Liver (tissue), 9 donors: ENCODE measurements around the gene ARMH3. TPM values are rescaled to one million over a fixed set of nuclear protein-coding genes. Genes with fewer than 3 reads are reported as not detected.
"Not testable (repeated sequence)": the region's sequence is repeated elsewhere in the genome, so short reads cannot be mapped to it uniquely, and the experiment has no call there.

Experiments
- DNase-seq: peaks from one replicate; pipeline ENCODE4 v3.0.0-alpha.2; 2017; ENCODE audit warnings: low spot score
- H3K27ac ChIP-seq, 2 donors: one replicate each; pipeline ENCODE4 v1.7.0; 2013; ENCODE audit warnings: inconsistent platforms in 2 of 2, low read length in 2 of 2, control low read depth in 1 of 2, low read depth in 1 of 2, mild to moderate bottlenecking in 1 of 2
- H3K27me3 ChIP-seq, 4 donors: one replicate each; pipeline versions ENCODE4 v1.6.1 to v1.7.0; 2013; ENCODE audit warnings: low read length in 3 of 4, inconsistent platforms in 1 of 4, mild to moderate bottlenecking in 1 of 4, moderate library complexity in 1 of 4; ENCODE audit not compliant: control insufficient read depth in 4 of 4, insufficient read depth in 4 of 4
- H3K36me3 ChIP-seq, 4 donors: one replicate each; pipeline versions ENCODE4 v1.6.1 to v1.7.0; 2013; ENCODE audit warnings: low read length in 3 of 4, mild to moderate bottlenecking in 3 of 4, low read depth in 1 of 4, moderate library complexity in 1 of 4; ENCODE audit not compliant: control insufficient read depth in 4 of 4, insufficient read depth in 3 of 4
- H3K4me1 ChIP-seq, 4 donors: one replicate each; pipeline versions ENCODE4 v1.6.1 to v1.7.0; 2013; ENCODE audit warnings: low read length in 3 of 4, mild to moderate bottlenecking in 3 of 4, moderate library complexity in 1 of 4; ENCODE audit not compliant: control insufficient read depth in 4 of 4, insufficient read depth in 4 of 4
- H3K4me3 ChIP-seq, 3 donors: one replicate each; pipeline versions ENCODE4 v1.6.1 to v1.7.0; 2013; ENCODE audit warnings: low read length in 3 of 3, control low read depth in 1 of 3, low read depth in 1 of 3, mild to moderate bottlenecking in 1 of 3
- H3K9ac ChIP-seq, 2 donors: one replicate each; pipeline ENCODE4 v1.7.0; 2013; ENCODE audit warnings: low read length in 2 of 2, mild to moderate bottlenecking in 2 of 2, moderate library complexity in 2 of 2, control low read depth in 1 of 2, low read depth in 1 of 2
- H3K9me3 ChIP-seq, 4 donors: one replicate each; pipeline versions ENCODE4 v1.6.1 to v1.7.0; 2013; ENCODE audit warnings: low read length in 3 of 4; ENCODE audit not compliant: control insufficient read depth in 4 of 4
- EGR1 ChIP-seq, 2 donors: IDR thresholded peaks; 2 replicates each; pipeline ENCODE4 v1.6.1; 2016 to 2018; ENCODE audit warnings: antibody characterized with exemption in 2 of 2, low read depth in 2 of 2
- FOXA1 ChIP-seq: IDR thresholded peaks from 2 replicates; pipeline ENCODE4 v1.6.1; 2016; ENCODE audit warnings: antibody characterized with exemption
- FOXA2 ChIP-seq: IDR thresholded peaks from 2 replicates; pipeline ENCODE4 v1.6.1; 2016; ENCODE audit warnings: antibody characterized with exemption
- HNF4A ChIP-seq, 2 donors: conservative IDR thresholded peaks; 2 replicates each; pipeline ENCODE4 v1.6.1; 2016; ENCODE audit warnings: antibody characterized with exemption in 2 of 2, mild to moderate bottlenecking in 2 of 2
- HNF4G ChIP-seq: IDR thresholded peaks from 2 replicates; pipeline ENCODE4 v1.6.1; 2016; ENCODE audit warnings: antibody characterized with exemption
- JUND ChIP-seq, 2 donors: IDR thresholded peaks; 2 replicates each; pipeline ENCODE4 v1.6.1; 2016; ENCODE audit warnings: antibody characterized with exemption in 2 of 2
- NR2F2 ChIP-seq: IDR thresholded peaks from 2 replicates; pipeline ENCODE4 v1.6.1; 2016; ENCODE audit warnings: antibody characterized with exemption
- RAD21 ChIP-seq, 2 donors: IDR thresholded peaks; 2 replicates each; pipeline ENCODE4 v1.6.1; 2016; ENCODE audit warnings: antibody characterized with exemption in 2 of 2, mild to moderate bottlenecking in 2 of 2
- RXRA ChIP-seq, 2 donors: IDR thresholded peaks; 2 replicates each; pipeline ENCODE4 v1.6.1; 2017 to 2018; ENCODE audit warnings: antibody characterized with exemption in 2 of 2, mild to moderate bottlenecking in 1 of 2
- SP1 ChIP-seq: IDR thresholded peaks from 2 replicates; pipeline ENCODE4 v1.6.1; 2018; ENCODE audit warnings: antibody characterized with exemption, mild to moderate bottlenecking
- TAF1 ChIP-seq: conservative IDR thresholded peaks from 2 replicates; pipeline ENCODE4 v1.6.1; 2016; ENCODE audit warnings: antibody characterized with exemption, mild to moderate bottlenecking
- YY1 ChIP-seq: IDR thresholded peaks from 2 replicates; pipeline ENCODE4 v1.6.1; 2016; ENCODE audit warnings: antibody characterized with exemption, mild to moderate bottlenecking
- WGBS: extraction: QIAGEN DNeasy Blood & Tissue Kit; methylation state at CpG from one replicate; pipeline ENCODE4 v1.1.7; 2013; 5-methylcytosine and 5-hydroxymethylcytosine counted together
- polyA plus RNA-seq, 2 donors: library from polyadenylated mRNA; stranded (reverse) in 1 of 2; unstranded in 1 of 2; fragments of 200-250 nt in 1 of 2; fragments of >200 nt in 1 of 2; fragmentation: Nextera tagmentation in 1 of 2; extraction: Ambion mirVana in 1 of 2; gene quantifications; one replicate each; pipeline versions ENCODE4 v1.2.1 to v1.2.3, GENCODE V29; 2013 to 2015
- total RNA-seq, 2 donors: library from RNA; depleted of rRNA; stranded (reverse); fragments of >200 nt; gene quantifications; one replicate each; pipeline ENCODE4 v1.2.3, GENCODE V29; 2014
- TF ChIP-seq, protein P1 (sequence below): IDR thresholded peaks from 2 replicates; pipeline ENCODE4 v1.6.1; 2016; ENCODE audit warnings: antibody characterized with exemption
- TF ChIP-seq, protein P2 (sequence below): fragments of 150-350 bp; IDR thresholded peaks from 2 replicates; pipeline ENCODE4 v1.5.1; 2017; ENCODE audit warnings: improper control_type of control experiment, low read depth, low read length; ENCODE audit not compliant: missing input control
- TF ChIP-seq, protein P3 (sequence below): IDR thresholded peaks from 2 replicates; pipeline ENCODE4 v1.6.1; 2016; ENCODE audit warnings: antibody characterized with exemption, mild to moderate bottlenecking
- donor health status: healthy.
- donor health status: healthy.
- donor health status: healthy.
- donor health status: healthy.
- donor health status: healthy.

ARMH3 gene
- total and polyA plus RNA-seq, 4 donors: 5.3 to 14.9 (median 9.2) TPM

DNA sequence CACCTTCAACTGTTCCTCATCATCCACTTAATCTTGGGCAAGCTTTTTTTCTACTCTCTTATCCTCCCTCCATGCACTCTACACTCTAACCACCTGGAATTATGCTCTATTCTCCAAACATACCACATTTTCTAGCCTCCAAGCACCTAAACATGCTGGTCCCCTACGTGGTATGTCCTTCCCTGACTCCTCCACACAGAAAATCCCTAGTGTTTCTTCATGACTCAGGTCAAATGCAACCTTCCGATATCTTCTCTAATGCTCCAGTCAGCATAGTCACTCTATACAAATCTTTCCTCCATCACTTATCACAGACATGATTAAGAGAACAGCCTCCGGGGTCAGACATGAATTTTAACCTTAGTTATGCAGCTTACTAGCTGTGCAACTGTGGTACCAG lies 68.8 kb downstream of the ARMH3 start:
- Histone ChIP-seq H3K4me3 (no peak overlapping the region), H3K27me3 (no peaks in the 10 kb centered on the region), H3K27ac (no peak overlapping the region), H3K9ac (no peak overlapping the region), H3K4me1 (no peaks in the 10 kb centered on the region), H3K9me3 (no peaks in the 10 kb centered on the region), H3K36me3 (peaks cover 7 to 47% (median 34%) of the 10 kb centered on the region in 4 donors)
- 93% methylated on average over 3 of the region's 3 CpGs for WGBS
- TF ChIP-seq EGR1 (IDR thresholded peaks at IDR 0.05; ENCODE audit: low read depth in 2 of 2): no peak
- no peak for TF ChIP-seq SP1
- TF ChIP-seq, protein P1, sequence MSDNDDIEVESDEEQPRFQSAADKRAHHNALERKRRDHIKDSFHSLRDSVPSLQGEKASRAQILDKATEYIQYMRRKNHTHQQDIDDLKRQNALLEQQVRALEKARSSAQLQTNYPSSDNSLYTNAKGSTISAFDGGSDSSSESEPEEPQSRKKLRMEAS: no peak
- TF ChIP-seq RXRA (IDR thresholded peaks at IDR 0.05): no peak
- no peak for TF ChIP-seq HNF4A (conservative IDR thresholded peaks at IDR 0.05)
- TF ChIP-seq, protein P2, sequence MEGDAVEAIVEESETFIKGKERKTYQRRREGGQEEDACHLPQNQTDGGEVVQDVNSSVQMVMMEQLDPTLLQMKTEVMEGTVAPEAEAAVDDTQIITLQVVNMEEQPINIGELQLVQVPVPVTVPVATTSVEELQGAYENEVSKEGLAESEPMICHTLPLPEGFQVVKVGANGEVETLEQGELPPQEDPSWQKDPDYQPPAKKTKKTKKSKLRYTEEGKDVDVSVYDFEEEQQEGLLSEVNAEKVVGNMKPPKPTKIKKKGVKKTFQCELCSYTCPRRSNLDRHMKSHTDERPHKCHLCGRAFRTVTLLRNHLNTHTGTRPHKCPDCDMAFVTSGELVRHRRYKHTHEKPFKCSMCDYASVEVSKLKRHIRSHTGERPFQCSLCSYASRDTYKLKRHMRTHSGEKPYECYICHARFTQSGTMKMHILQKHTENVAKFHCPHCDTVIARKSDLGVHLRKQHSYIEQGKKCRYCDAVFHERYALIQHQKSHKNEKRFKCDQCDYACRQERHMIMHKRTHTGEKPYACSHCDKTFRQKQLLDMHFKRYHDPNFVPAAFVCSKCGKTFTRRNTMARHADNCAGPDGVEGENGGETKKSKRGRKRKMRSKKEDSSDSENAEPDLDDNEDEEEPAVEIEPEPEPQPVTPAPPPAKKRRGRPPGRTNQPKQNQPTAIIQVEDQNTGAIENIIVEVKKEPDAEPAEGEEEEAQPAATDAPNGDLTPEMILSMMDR: no peak
- no peak for TF ChIP-seq JUND (IDR thresholded peaks at IDR 0.05)
- TF ChIP-seq HNF4G: no peak
- TF ChIP-seq, protein P3, sequence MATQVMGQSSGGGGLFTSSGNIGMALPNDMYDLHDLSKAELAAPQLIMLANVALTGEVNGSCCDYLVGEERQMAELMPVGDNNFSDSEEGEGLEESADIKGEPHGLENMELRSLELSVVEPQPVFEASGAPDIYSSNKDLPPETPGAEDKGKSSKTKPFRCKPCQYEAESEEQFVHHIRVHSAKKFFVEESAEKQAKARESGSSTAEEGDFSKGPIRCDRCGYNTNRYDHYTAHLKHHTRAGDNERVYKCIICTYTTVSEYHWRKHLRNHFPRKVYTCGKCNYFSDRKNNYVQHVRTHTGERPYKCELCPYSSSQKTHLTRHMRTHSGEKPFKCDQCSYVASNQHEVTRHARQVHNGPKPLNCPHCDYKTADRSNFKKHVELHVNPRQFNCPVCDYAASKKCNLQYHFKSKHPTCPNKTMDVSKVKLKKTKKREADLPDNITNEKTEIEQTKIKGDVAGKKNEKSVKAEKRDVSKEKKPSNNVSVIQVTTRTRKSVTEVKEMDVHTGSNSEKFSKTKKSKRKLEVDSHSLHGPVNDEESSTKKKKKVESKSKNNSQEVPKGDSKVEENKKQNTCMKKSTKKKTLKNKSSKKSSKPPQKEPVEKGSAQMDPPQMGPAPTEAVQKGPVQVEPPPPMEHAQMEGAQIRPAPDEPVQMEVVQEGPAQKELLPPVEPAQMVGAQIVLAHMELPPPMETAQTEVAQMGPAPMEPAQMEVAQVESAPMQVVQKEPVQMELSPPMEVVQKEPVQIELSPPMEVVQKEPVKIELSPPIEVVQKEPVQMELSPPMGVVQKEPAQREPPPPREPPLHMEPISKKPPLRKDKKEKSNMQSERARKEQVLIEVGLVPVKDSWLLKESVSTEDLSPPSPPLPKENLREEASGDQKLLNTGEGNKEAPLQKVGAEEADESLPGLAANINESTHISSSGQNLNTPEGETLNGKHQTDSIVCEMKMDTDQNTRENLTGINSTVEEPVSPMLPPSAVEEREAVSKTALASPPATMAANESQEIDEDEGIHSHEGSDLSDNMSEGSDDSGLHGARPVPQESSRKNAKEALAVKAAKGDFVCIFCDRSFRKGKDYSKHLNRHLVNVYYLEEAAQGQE: no peak
- TF ChIP-seq FOXA1: no peak
- TF ChIP-seq FOXA2: no peak
- TF ChIP-seq TAF1: no peak
- no peak for TF ChIP-seq RAD21 (IDR thresholded peaks at IDR 0.05)
- no peak for TF ChIP-seq YY1
- DNase-seq: no peak

DNA sequence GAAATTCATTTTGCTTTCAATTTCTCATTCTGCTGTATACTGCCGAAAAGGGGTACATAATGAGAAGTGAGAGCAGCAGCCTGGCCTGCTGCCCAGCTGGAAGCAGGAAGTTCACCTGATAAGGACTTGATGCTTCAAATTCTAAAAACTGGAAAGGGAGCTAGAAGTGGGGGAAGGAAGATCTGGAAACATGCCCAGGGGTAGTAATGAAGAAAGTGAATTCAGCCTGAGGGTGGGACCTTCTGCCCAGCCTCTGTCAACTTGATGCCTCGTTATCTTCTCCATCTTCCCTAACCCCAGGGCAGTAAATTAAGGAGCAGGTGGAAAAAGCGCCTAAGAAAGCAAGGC lies 69.4 kb downstream of the ARMH3 start:
- no peak for TF ChIP-seq FOXA2
- peak in 1 of 2 donors; percentile 38 for TF ChIP-seq RAD21 (IDR thresholded peaks at IDR 0.05)
- peak; percentile 43 for TF ChIP-seq NR2F2
- Histone ChIP-seq H3K9ac (no peak overlapping the region), H3K27ac (peak overlapping the region in 1 of 2 donors; percentile 3), H3K36me3 (peaks cover 6 to 42% (median 29%) of the 10 kb centered on the region in 4 donors), H3K4me3 (no peak overlapping the region), H3K4me1 (no peaks in the 10 kb centered on the region), H3K9me3 (no peaks in the 10 kb centered on the region), H3K27me3 (no peaks in the 10 kb centered on the region)
- 59% methylated on average over 3 of the region's 3 CpGs for WGBS
- DNase-seq: peak; percentile 36

DNA sequence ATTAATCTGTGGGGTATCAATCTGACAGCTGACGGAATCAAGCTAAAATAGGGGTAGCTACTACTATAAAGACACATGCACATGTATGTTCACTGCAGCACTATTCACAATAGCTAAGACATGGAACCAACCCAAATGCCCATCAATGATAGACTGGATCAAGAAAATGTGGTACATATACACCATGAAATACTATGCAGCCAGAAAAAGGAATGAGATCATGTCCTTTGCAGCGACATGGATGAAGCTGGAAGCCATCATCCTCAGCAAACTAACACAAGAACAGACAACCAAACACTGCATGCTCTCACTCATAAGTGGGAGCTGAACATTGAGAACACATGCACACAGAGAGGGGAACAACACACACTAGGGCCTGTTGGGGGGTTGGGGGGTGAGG lies 75.3 kb downstream of the ARMH3 start:
- H3K27me3 ChIP-seq, H3K9me3 ChIP-seq, H3K27ac ChIP-seq, H3K4me1 ChIP-seq, H3K9ac ChIP-seq, H3K36me3 ChIP-seq, DNase-seq, H3K4me3 ChIP-seq: not testable (repeated sequence)
- 98% methylated on average over 2 of the region's 2 CpGs for WGBS
